Renal pelvis (tissue), 4 donors: ENCODE data around the gene FAM124A. TPM values are rescaled to one million over a fixed set of nuclear protein-coding genes. Genes with fewer than 3 reads are reported as not detected.
"Not testable (repeated sequence)": the region's sequence is repeated elsewhere in the genome, so short reads cannot be mapped to it uniquely, and the experiment has no call there.

Source experiments
- DNase-seq: peaks from one replicate; pipeline ENCODE4 v3.0.0-alpha.2; 2013
- polyA plus RNA-seq, 3 donors: library from polyadenylated mRNA; unstranded; fragments of 120-200 nt; gene quantifications; one replicate each; pipeline ENCODE4 v1.2.1, GENCODE V29; 2013; ENCODE audit not compliant: insufficient read length in 3 of 3

FAM124A gene
- polyA plus RNA-seq, 3 donors, result 5.4 to 5.8 (median 5.6) TPM

- no peak for DNase-seq
Observed at GRCh38 chr13:51266642-51267041, 44.4 kb downstream of the FAM124A start.

DNA sequence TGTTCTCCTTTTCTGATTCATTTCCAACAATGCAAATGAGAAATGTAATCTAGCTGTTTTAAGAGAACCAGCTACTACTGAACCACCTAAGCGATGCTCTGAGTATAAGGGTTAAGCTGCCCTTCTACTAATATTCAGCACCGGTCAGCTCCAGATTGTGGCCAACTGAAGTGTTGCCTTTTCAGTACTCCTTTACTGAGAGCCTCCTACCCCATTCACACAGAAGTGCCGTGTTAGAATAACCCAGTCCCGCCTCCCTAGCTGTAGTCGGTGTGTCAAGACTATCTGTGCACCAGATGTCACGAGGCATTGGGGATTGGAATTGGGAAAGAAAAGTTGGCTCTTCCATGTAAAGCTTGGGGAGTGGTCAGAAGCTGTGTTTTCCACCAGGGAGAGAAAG, 45.4 kb downstream of the FAM124A start:
- DNase-seq, result no peak

GRCh38 chr13:51269039-51269438, 46.8 kb downstream of the FAM124A start:
- DNase-seq, result no peak

DNA sequence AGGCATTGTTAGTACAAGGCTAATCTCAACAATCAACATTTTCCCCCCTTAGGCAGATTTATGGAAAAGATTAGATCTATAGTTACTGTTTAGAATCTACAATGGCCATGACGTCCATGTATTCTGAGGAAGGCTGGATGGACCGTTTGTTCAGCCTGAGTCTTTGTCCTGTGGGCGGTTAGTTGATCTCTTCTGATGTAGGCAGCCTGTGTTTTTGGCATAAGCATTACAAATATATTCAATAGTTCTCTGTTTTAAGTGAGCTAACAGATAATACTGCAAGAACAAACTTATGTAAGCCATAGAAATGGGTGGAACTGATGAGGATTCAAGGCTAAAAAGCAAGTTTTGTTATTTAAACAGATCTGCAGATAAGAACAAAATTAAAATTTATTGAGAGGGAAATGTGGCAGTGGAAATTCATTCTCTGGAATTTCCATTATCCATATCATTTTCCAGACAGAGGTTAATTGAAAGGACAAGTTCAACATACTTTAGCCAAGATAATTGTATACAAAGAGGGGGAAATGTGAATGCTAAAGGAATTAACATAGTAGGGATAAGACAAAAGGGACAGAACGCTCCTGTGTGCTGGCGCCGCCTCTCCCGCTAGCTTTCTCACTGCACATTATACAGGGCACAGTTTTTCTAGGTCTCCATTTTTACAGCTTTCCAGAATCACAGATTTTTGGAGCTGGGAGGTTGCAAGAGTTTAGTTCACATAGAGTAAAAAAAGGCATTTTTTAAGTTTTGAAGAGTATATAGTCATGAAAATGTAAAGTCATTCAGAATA, 48.6 kb downstream of the FAM124A start:
- no peak for DNase-seq

DNA sequence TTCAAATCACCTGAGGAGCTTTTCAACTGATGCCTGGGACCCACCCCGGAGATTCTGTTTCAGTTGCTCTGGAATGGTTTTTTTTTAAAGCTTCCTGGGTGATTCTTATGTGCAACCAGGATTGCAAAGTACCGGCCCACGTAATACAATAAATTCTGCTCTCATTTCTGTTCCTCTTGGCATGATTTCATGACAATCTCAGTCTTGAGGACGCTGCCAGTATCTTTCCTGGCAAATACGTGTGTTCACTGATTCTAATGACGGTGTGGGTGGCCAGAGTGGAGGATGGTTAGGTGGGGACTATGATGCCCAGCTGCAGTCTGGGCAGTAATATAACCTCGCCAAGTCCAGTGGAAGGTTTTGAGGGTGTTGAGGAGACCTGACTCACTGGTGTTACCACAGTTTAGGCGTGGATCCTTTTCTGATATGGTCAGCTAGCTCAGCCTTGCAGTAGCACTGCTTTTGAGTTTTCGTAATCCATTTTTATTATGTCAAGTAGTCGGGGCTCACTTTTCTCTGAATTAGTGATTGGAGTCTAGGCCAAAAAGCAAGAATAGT, 49.4 kb downstream of the FAM124A start:
- DNase-seq, result no peak

DNA sequence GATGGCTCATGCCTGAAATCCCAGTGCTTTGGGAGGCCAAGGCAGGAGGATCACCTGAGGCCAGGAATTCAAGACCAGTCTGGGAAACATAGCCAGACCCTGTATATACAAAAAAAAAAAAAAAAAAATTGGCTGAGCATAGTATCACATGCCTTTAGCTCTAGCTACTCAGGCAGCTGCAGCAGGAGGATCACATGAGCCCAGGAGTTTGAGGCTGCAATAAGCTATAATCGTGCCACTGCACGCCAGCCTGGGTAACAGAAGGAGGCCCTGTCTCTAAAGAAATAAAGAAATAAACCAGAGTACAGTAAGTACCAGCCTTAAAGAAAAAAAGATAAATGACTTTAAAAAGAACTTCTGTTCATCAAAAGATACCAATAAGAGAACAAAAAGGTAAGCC, 52.9 kb downstream of the FAM124A start:
- no peak for DNase-seq

DNA sequence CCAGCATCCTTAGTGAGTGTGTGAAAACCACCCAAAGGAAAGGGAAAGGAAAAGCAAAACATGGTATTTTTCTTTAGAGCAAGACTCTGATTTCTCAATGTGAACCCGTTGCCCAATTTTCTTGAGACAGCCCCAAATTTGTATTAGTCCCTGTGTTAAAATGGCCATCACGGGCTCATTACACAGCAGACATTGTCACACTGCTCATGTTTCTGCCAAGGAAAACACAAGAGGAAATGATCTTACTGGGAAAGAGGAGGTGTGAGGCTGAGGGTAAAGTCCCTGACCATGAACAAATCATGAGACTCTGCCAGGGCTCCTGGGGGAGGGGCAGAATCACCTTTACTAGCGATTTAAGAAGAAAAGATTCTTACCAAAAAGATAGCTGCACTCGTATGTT, 54.4 kb downstream of the FAM124A start:
- no peak for DNase-seq

DNA sequence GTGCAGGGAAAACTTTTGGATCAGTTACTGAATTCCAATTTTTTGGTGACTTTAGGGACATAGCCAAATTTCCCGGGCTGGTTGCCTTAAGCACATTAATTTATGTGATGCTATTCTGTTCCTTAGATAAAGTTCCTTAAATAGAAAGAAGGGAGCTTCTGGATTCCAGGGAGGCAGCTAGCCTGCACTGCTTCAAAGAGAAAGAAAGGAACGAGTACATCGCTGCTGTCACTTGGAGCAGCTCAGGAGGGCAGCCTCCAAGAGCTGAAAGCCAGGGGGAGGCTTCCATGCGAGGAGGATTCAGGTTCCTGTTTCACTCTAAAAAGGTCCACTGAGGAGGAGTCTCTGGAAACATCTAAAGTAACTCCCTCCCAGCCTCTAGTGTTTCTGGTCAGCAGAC, 55.7 kb downstream of the FAM124A start:
- no peak for DNase-seq

DNA sequence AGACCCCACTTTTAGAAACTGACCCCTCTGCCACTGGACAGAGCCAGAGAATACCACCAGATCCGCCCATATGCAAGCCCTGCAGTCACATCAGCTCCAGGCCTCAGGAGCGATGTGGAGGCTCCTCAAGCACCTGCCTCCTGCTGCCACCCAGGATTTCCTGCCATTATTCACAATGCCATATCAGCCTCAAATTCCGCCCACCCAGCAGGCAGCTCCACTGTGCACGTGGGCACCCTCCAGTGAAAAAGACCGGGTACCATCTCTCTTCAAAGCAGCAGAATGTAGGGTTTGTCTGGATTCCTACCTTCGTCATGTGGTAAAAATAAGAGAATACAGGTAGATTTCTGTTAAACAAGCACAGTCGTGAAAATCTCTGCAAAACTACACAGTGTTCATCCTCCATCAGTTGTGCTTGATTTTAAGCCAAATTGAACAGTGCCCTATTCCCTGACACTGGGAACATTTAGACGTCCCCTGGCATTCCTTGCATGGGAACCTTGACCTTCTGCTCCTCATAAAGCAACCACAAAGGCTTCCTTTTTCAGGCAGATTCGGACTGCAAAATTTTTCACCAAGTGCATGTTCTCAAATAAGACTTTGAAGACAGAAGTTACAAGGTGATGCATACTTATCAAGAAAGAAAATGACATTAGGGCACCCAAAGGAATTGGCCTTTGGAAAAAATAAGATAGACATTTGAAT, 56.4 kb downstream of the FAM124A start:
- no peak for DNase-seq

DNA sequence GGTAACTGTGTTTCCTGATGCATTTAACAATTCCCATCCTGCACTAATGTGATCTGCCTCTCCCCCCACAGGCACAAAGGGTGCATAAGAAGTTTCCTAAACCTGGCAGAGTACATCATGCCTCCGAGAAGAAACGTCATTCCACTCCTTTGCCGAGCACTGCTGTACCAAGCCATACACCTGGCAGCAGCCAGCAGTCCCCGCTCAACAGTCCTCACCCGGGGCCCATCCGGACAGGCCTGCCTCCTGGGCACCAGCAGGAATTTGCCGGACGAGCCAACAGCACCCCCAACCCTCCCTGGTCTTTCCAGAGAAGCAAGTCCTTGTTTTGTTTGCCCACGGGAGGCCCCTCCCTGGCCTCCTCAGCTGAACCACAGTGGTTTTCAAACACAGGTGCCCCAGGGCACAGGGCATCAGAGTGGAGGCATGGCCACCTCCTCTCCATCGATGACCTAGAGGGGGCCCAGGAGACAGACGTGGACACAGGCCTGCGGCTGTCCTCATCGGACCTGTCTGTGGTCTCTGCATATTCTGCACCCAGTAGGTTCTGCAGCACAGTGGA, 58.3 kb downstream of the FAM124A start:
- no peak for DNase-seq

- DNase-seq, result no peak
Observed at GRCh38 chr13:51282322-51282721, 60.1 kb downstream of the FAM124A start.

- DNase-seq, result not testable (repeated sequence)
Observed at GRCh38 chr13:51282923-51283322, 60.7 kb downstream of the FAM124A start.

- DNase-seq, result no peak
Observed at GRCh38 chr13:51283371-51283770, 61.2 kb downstream of the FAM124A start.

DNA sequence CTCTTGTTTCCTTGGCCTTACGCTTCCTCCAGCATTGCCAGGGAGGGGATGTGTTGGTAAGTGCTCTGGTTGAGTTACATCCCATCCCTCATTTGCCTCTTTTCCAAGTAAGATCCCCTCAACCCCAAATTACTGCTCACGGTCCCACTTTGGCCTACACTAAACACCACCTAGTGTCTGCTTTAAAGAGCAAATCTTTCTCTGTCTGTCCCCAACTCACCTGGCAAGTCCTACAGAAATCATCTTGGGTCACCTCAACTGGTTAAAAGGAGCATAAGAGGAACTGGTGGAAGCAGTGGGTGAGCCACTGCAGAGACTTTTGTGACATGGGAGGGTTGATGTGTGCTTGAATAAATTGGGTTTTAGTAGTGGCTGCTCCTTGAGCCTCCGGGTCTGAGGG, 62.1 kb downstream of the FAM124A start:
- no peak for DNase-seq

DNA sequence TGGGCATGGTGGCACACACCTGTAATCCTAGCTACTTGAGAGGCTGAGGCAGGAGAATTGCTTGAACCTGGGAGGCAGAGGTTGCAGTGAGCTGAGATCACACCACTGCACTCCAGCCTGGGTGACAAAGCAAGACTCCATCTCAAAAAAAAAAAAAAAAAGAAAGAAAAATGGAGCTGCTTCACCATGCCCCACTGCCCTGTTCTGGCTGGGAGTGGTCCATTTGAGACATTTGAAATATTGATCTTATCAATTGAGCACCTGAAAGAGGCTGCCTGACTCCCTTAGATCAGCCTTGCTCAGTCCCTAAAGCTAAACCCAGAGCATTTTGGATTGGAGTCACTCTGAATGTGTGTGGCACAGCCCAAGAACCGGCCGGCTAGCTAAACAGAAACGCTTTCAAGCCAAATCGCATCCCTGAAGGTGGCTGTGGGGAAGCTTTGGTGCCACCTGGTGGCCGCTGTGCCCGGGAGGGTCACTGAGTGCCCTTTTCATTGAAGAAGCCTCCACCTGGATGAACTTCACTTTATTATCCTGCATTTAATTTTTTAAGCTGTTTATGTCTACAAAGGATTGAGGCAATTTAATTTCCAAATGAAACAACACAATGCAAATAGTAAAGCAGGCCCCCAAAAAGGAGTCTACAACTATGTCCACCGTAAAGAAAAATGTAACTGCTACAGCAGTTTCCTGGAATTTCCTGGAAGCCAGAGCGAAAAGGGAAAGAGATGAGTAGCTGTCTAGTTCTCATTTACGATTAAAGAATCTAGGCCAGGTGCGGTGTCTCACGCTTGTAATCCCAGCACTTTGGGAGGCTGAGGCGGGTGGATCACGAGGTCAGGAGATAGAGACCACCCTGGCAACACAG, 64.2 kb downstream of the FAM124A start:
- DNase-seq, result peak; percentile 55

DNA sequence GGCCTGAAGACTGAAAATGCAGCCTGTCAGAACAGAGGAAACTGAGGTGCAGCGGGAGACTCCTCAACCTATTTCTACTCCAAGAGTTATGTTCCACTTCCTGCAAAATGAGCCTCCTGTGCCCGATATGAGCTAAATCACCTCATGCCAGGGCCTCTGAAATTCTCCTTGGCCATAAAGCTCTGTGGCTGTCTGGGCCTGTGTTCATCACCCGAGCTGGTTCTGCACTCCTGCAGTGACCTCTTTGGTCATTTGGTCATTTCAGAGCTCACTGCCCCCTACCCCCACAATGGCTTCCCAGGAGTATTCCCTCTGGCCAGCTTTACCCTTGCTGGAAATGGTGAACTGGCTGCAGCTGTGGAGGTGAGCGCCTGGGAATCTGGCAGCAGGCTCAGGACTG, 65.6 kb downstream of the FAM124A start:
- no peak for DNase-seq

- not testable (repeated sequence) for DNase-seq
Observed at GRCh38 chr13:51288254-51288653, 66.1 kb downstream of the FAM124A start.

DNA sequence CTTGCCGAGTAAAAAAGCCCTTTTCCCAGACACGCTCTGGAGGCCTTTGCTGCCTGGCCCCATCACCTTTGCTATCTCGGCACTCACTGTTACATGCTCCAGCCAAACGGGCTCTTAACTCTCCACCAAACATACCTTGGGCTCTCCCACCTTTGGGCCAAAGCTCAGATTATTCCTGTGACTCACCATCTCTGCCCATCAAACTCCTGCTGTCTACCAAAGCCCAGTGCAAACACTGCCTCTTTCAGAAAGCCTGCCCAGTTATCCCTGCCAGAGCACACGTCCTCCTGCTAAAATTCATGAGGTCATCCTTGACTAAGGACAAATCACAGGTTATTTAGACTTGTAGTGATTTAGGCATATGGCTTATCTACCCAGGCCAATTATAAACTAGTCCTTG, 69.1 kb downstream of the FAM124A start:
- no peak for DNase-seq

- no peak for DNase-seq
Observed at GRCh38 chr13:51292000-51292565, 69.9 kb downstream of the FAM124A start.

DNA sequence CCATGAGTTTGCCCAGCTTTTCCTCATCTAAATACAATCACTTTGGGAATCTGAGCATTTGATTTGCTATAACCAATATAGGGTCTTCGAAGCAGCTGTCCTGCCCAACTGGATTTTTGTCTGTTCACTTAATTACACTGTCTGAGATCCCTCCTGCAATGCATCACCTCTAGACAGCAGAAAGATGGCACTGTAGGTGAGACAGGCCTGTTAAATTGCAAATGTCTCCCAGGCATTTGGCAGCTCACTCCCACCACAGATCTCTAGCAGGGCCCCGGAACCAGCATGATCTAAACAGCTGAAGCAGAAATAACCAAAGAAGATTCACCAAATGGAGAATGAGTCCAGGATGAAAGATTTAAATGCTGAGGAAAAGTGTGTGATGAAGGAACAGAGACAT, 75.4 kb downstream of the FAM124A start:
- no peak for DNase-seq

GRCh38 chr13:51298812-51299211, 76.6 kb downstream of the FAM124A start:
- no peak for DNase-seq
